Bronchial epithelial cell (primary cell): ENCODE results near the gene RFX6. TPM values are rescaled to one million over a fixed set of nuclear protein-coding genes. Genes with fewer than 3 reads are reported as not detected.
A peak's percentile ranks its signal among the peaks of the same experiment; 100 is the strongest.

Experiments used
- DNase-seq: peaks from one replicate; pipeline ENCODE4 v3.0.0-alpha.2; 2010; ENCODE audit warnings: low read depth
- FAIRE-seq: peaks from 2 replicates; lab custom pipeline; 2011; peaks lifted over from hg19 to GRCh38; lab: Jason Lieb, UNC
- H3K27me3 ChIP-seq: 2 replicates; pipeline ENCODE4 v1.5.1; 2011; ENCODE audit warnings: low read length; ENCODE audit not compliant: control insufficient read depth, insufficient read depth
- H3K36me3 ChIP-seq: 2 replicates; pipeline ENCODE4 v1.5.1; 2011; ENCODE audit warnings: low read length; ENCODE audit not compliant: control insufficient read depth, insufficient read depth
- H3K4me3 ChIP-seq: 2 replicates; pipeline ENCODE4 v1.5.1; 2011; ENCODE audit warnings: mild to moderate bottlenecking, low read depth, low read length, control low read depth
- total RNA-seq: library from RNA; depleted of rRNA; stranded (reverse); fragments of >200 nt; gene quantifications from 2 replicates; pipeline ENCODE4 v1.2.1, GENCODE V29; 2014
- TF ChIP-seq, protein P1 (sequence below): IDR thresholded peaks from 2 replicates; pipeline ENCODE4 v1.5.1; 2011; ENCODE audit warnings: mild to moderate bottlenecking, moderate library complexity, low read length, control low read depth, inconsistent platforms; ENCODE audit not compliant: insufficient read depth, severe bottlenecking

The RFX6 gene
- total RNA-seq, 1 donor from 2014 or later, result not detected

DNA sequence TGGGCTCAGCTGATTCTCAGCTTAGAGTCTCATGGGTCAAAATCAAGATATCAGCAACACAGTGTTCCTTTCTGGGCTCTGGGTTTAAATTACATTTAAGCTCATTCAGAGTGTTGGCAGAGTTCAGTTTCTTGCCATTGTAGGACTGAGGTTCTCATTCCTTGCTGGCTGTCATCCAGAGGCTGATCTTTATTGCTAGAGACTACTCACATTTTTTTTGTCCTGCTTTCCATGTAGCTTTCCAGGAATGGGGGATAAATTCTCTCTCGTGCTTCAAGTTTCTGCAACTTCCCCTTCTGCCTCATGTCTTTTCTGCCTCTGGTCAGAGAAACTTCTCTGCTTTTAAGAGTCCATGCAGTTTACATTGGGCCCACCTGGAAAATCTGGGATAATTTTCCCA lies 86.9 kb downstream of the RFX6 start:
- FAIRE-seq (no peak), DNase-seq (no peak)
- Histone ChIP-seq H3K27me3 (peaks cover 2% of the 10 kb centered on the region), H3K36me3 (no peaks in the 10 kb centered on the region), H3K4me3 (no peak overlapping the region)
- TF ChIP-seq, protein P1, sequence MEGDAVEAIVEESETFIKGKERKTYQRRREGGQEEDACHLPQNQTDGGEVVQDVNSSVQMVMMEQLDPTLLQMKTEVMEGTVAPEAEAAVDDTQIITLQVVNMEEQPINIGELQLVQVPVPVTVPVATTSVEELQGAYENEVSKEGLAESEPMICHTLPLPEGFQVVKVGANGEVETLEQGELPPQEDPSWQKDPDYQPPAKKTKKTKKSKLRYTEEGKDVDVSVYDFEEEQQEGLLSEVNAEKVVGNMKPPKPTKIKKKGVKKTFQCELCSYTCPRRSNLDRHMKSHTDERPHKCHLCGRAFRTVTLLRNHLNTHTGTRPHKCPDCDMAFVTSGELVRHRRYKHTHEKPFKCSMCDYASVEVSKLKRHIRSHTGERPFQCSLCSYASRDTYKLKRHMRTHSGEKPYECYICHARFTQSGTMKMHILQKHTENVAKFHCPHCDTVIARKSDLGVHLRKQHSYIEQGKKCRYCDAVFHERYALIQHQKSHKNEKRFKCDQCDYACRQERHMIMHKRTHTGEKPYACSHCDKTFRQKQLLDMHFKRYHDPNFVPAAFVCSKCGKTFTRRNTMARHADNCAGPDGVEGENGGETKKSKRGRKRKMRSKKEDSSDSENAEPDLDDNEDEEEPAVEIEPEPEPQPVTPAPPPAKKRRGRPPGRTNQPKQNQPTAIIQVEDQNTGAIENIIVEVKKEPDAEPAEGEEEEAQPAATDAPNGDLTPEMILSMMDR, result no peak

DNA sequence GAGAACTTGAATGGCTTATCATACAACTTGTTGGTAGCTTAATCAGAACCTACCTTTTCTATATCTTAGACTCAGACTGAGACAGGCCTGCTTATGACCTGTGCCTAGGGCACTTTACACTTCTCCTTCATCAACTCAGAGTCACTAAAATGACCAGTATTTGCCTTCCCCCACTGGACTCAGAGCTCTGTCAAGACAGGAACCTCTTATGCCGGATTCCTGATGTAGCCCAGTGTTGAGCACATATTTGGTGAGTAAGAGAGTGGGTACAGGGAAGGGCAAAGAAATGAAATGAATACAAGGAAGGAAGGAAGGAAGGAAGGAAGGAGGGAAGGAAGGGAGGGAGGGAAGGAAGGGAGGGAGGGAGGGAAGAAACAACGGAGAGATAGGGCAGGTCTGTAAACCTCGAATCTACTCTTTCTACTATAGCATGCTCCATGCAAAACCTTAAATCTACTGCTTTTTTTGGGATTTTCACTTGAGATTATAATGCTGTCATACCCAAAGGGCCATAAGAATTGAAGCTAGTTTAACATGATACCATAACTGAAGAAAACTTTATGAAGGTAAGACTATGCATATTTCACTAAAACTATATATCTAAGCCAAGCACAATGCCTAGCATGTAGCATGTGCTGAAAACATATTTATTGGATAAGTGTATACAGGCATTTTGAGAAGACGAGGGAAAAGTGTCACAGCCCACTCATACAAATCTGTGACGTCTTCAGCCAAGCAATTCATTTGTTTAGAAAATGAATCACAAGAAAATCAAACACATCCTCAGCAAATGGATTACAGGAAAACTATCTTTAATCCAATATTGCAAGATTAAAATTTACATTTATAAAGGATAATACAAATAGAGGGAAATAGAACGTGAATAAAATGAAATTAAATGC lies 89.9 kb downstream of the RFX6 start:
- TF ChIP-seq, protein P1, result no peak
- DNase-seq, result peak; percentile 25
- H3K4me3 ChIP-seq, result no peak overlapping the region
- H3K36me3 ChIP-seq, result no peaks in the 10 kb centered on the region
- no peak for FAIRE-seq
- peaks cover 2% of the 10 kb centered on the region for H3K27me3 ChIP-seq

DNA sequence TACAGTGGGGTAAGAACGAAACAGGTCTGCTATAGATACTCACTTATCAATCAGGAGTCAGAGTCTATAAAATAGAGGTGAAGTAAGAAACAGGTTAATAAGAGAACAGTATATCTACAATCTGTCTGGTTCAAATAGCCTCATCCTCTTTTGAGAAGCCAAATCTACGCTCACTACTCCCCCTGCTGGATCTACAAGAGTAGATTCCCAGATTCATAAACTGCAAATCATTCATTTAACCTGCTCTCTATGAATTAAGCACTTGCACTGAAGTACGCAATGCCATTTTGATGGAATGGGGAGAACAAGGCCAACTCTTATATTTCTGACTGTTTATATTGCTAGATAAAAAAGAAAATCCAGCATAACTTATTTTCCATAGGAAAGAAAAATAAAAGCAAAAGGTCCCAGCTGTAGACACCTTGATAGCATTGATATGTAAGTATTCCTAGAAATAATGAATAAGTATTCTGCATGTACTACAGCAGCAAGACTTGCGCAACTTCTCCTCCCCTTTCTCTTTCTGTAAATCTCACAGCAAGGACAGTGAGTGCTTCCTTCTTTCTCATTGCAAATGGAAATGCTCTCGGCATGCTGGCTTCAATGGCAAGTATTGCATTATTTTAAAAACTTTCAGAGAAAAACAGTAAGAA lies 92.3 kb downstream of the RFX6 start:
- DNase-seq, result peak; percentile 60
- FAIRE-seq, result no peak
- Histone ChIP-seq H3K36me3 (no peaks in the 10 kb centered on the region), H3K4me3 (no peak overlapping the region), H3K27me3 (no peaks in the 10 kb centered on the region)
- TF ChIP-seq, protein P1, result peak; percentile 69

DNA sequence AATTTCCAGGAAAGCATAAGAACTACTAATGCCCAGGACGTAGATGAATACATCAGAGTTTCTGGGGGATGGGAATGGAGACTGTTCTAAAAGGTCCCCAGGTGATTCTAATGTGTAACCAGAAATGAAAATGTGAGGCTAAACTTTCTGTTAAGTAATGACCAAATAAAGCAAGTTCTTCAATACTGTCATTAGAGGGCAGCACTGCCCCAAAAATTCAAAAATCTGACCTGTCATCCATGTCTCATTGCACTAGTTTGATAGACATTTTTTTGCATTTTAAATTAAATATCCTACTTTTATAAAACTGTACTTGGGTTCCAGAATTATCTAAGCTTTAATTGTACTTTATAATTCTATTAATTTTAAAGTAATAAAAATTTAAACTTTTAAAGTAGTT lies 94.9 kb downstream of the RFX6 start:
- peak; percentile 56 for DNase-seq
- FAIRE-seq, result no peak
- Histone ChIP-seq H3K36me3 (no peaks in the 10 kb centered on the region), H3K27me3 (no peaks in the 10 kb centered on the region), H3K4me3 (no peak overlapping the region)
- TF ChIP-seq, protein P1, result peak; percentile 61

DNA sequence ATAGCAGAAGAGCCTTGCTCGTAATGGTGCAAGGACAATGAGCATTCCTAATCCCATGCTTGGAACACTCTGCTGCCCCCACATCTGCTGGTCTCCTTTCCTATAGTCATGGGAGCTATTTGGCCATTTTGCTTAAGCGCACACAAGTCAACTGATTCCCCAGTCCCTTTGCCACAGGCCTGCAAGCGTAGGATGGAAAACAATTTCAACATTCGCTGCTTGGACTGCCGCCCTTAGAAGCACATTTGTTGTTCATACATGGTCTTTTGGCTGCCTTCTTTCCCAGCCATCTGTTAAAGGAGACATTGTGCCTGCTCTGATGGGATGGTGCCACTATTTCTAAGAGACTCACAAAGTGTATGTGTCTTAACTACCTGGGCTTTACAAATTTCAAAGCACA lies 96.9 kb downstream of the RFX6 start:
- FAIRE-seq, result no peak
- DNase-seq, result no peak
- H3K4me3 ChIP-seq, result no peak overlapping the region

More for the DNA sequence above, 96.9 kb downstream of the RFX6 start:
- H3K27me3 ChIP-seq, result no peaks in the 10 kb centered on the region
- TF ChIP-seq, protein P1, result no peak
- H3K36me3 ChIP-seq, result no peaks in the 10 kb centered on the region
